Transverse colon (tissue), 3 donors: ENCODE data around the gene PRPSAP1.

ENCODE experiments used
- CTCF ChIP-seq, 5 experiments: fragments of 200-600 bp in 3 of 5; fragments of 450-650 bp in 2 of 5; sonication (generic) in 3 of 5; IDR thresholded peaks; 1 replicate in 2 of 5; 2 replicates in 3 of 5; pipeline ENCODE4 v1.5.1; 2016 to 2017; ENCODE audit warnings: antibody characterized with exemption in 5 of 5, inconsistent platforms in 3 of 5, mild to moderate bottlenecking in 2 of 5, moderate library complexity in 1 of 5
- EP300 ChIP-seq: sonication (generic); formaldehyde crosslinking; IDR thresholded peaks from one replicate; pipeline ENCODE4 v1.6.1; 2017; ENCODE audit warnings: antibody characterized with exemption, low read depth

- TF ChIP-seq EP300 (no peak), CTCF (IDR thresholded peaks at IDR 0.05) (no peak)
These were observed 82.7 kb downstream of the PRPSAP1 start for GRCh38 chr17:76270770-76271668.
